K562 (cell line): ENCODE measurements around the gene UHRF1. TPM values are rescaled to one million over a fixed set of nuclear protein-coding genes. Genes with fewer than 3 reads are reported as not detected.

ENCODE experiments used
- ATF1 ChIP-seq, 2 experiments: fragments of 450-650 bp in 1 of 2; IDR thresholded peaks; 2 replicates each; pipeline ENCODE4 v1.6.1; 2016; ENCODE audit warnings: missing compliant biosample characterization in 1 of 2, missing genetic modification characterization in 1 of 2
- CBX3 ChIP-seq, 2 experiments: IDR thresholded peaks; 1 replicate in 1 of 2; 2 replicates in 1 of 2; pipeline ENCODE4 v1.6.1; 2012; ENCODE audit warnings: inconsistent platforms in 2 of 2, low read length in 2 of 2, borderline replicate concordance in 1 of 2, control low read depth in 1 of 2
- CEBPZ ChIP-seq: fragments of 150-350 bp; IDR thresholded peaks from 2 replicates; pipeline ENCODE4 v1.6.1; 2014; ENCODE audit warnings: low read depth, mild to moderate bottlenecking, low read length, borderline replicate concordance
- HMGN3 ChIP-seq: IDR thresholded peaks from 2 replicates; pipeline ENCODE4 v1.6.1; 2011; ENCODE audit warnings: borderline replicate concordance, low read depth, mild to moderate bottlenecking, mixed read lengths, low read length; ENCODE audit not compliant: insufficient read length; ENCODE audit errors: extremely low read depth
- HNRNPLL ChIP-seq: fragments of 200-400 bp; formaldehyde crosslinking; IDR thresholded peaks from 2 replicates; pipeline ENCODE4 v1.6.1; 2017; ENCODE audit warnings: low read length, low read depth, mild to moderate bottlenecking; ENCODE audit not compliant: poor library complexity, severe bottlenecking
- KDM4B ChIP-seq, 2 experiments: fragments of 450-650 bp in 1 of 2; sonication (generic) in 1 of 2; IDR thresholded peaks; 2 replicates each; pipeline ENCODE4 v1.6.1; 2016 to 2017; ENCODE audit warnings: borderline replicate concordance in 2 of 2, antibody characterized with exemption in 1 of 2, low read depth in 1 of 2, mild to moderate bottlenecking in 1 of 2
- MCM7 ChIP-seq, 2 experiments: fragments of 450-650 bp; IDR thresholded peaks; 2 replicates each; pipeline ENCODE4 v1.6.1; 2016 to 2018
- MTA3 ChIP-seq: fragments of 450-650 bp; formaldehyde crosslinking; IDR thresholded peaks from 2 replicates; pipeline ENCODE4 v1.6.1; 2017; ENCODE audit warnings: mild to moderate bottlenecking, borderline replicate concordance
- MYNN ChIP-seq, 2 experiments: sonication (generic); formaldehyde crosslinking in 1 of 2; IDR thresholded peaks; 2 replicates each; pipeline versions ENCODE4 v1.5.0 to v1.6.1; 2016 to 2020; ENCODE audit warnings: antibody characterized with exemption in 1 of 2, missing genetic modification reagents in 1 of 2
- NBN ChIP-seq: fragments of 450-650 bp; IDR thresholded peaks from 2 replicates; pipeline ENCODE4 v1.6.1; 2016; ENCODE audit warnings: low read depth, mild to moderate bottlenecking
- RBM25 ChIP-seq: fragments of 200-400 bp; formaldehyde crosslinking; IDR thresholded peaks from 2 replicates; pipeline ENCODE4 v1.6.1; 2018; ENCODE audit warnings: low read length, low read depth, moderate library complexity; ENCODE audit not compliant: severe bottlenecking
- VEZF1 ChIP-seq: fragments of 200-800 bp; sonication (Bioruptor generic); IDR thresholded peaks from 2 replicates; pipeline ENCODE4 v1.6.1; 2017; ENCODE audit warnings: missing genetic modification characterization, missing compliant biosample characterization
- YY1 ChIP-seq, 3 experiments: IDR thresholded peaks; 2 replicates each; pipeline ENCODE4 v1.6.1; 2011; ENCODE audit warnings: low read length in 2 of 3, mild to moderate bottlenecking in 2 of 3, moderate library complexity in 2 of 3, borderline replicate concordance in 1 of 3, control low read depth in 1 of 3, low read depth in 1 of 3; ENCODE audit not compliant: insufficient read depth in 3 of 3, insufficient replicate concordance in 2 of 3, control insufficient read depth in 1 of 3, insufficient read length in 1 of 3; ENCODE audit errors: extremely low read depth in 1 of 3
- ZNF146 ChIP-seq: IDR thresholded peaks from one replicate; pipeline ENCODE4 v1.6.1; 2018; ENCODE audit warnings: missing compliant biosample characterization; ENCODE audit not compliant: unreplicated experiment
- polyA plus RNA-seq, 8 experiments: library from polyadenylated mRNA; depleted of rRNA in 4 of 8; stranded (reverse) in 5 of 8; unstranded in 3 of 8; fragments of >200 nt; fragmentation: Nextera tagmentation in 2 of 8; fragmentation: Illumina TruSeq in 1 of 8; extraction: Ambion mirVana in 2 of 8; extraction: Trizol in 1 of 8; gene quantifications; 2 replicates each; pipeline versions ENCODE4 v1.2.1 to v1.2.3, GENCODE V29; 2011 to 2014; ENCODE audit warnings: inconsistent platforms in 1 of 8, missing spikeins in 1 of 8
- total RNA-seq, 7 experiments: library from RNA; depleted of rRNA in 6 of 7; stranded (reverse); fragments of >200 nt in 6 of 7; fragmentation: Illumina TruSeq in 2 of 7; extraction: Trizol in 2 of 7; gene quantifications; 2 replicates each; pipeline versions ENCODE4 v1.2.1 to v1.2.3, GENCODE V29; 2011 to 2021; ENCODE audit warnings: low replicate concordance in 1 of 7
- TF ChIP-seq, protein P1 (sequence below): fragments of 450-650 bp; IDR thresholded peaks from 2 replicates; pipeline ENCODE4 v1.6.1; 2014; ENCODE audit warnings: low read depth, mild to moderate bottlenecking, moderate library complexity, borderline replicate concordance

UHRF1 gene
- total and polyA plus RNA-seq, 9 of the 15 experiments (the other 6 are each of a cell fraction or from before 2014, with no cell fraction given), result 6.0 to 101 (median 30.9) TPM

DNA sequence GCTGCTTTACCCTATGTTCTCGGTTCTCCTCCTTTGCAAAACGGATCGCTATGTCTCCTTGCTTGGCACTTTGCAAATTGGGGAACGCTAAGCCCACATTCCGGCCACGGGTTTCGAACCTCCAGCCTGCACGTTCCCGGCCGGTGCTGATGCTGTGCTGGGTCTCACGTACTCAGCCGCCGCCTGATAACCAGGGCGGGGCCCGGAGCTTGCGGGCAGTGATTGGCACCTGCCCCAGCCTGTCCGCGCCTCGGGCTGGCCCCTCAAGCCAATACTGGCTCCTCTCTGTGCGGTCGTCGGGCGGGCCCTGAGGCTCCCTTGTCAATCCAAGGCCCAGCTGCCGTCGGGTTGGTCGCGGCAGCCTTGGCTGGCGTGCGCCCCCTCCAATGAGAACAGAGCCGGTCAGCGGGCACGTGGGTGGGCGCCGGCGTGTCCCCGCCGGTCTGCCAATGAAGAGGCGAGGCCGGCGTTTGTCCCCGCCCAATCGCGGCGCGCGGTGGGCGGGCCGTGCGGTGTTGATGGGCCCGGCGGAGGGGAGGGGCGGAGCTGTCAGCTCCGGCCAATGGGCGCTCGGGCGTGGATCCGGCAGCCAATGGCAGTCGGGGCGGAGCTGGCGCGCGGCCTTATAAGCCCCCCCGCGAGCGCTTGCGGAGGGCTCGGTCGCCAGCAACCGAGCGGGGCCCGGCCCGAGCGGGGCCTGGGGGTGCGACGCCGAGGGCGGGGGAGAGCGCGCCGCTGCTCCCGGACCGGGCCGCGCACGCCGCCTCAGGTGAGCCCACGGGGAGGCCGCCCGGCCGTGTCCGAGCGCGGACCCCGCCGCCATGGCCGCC, 59.4 kb downstream of the UHRF1 start, which contains the start of gene KDM4B (continued):
- peak in 1 of 3 experiments; percentile 73 for TF ChIP-seq YY1 (IDR thresholded peaks at IDR 0.05; ENCODE audit: borderline replicate concordance in 1 of 3, control insufficient read depth in 1 of 3, extremely low read depth in 1 of 3, insufficient read depth in 3 of 3, insufficient read length in 1 of 3, insufficient replicate concordance in 2 of 3, low read depth in 1 of 3, low read length in 2 of 3)
- peak; percentile 25 for TF ChIP-seq HNRNPLL
- peak; percentile 100 for TF ChIP-seq MTA3
- peak; percentile 100 for TF ChIP-seq RBM25
- TF ChIP-seq VEZF1, result peak; percentile 100
- no peak for TF ChIP-seq MYNN (IDR thresholded peaks at IDR 0.05)
- TF ChIP-seq MYNN (CRISPR knock-in tag; IDR thresholded peaks at IDR 0.05), result no peak
- 0 out of 2 replicates have a peak, but pooled peaks have one; percentile 19 for TF ChIP-seq ATF1 (CRISPR knock-in tag; IDR thresholded peaks at IDR 0.05)
- peak; percentile 98 for TF ChIP-seq ATF1 (tag; IDR thresholded peaks at IDR 0.05)
- TF ChIP-seq CEBPZ, result peak; percentile 95
- TF ChIP-seq NBN, result 0 out of 2 replicates have a peak, but pooled peaks have one; percentile 21
- no peak for TF ChIP-seq KDM4B (IDR thresholded peaks at IDR 0.05; ENCODE audit: borderline replicate concordance in 2 of 2, low read depth in 1 of 2)
- peak in 1 of 2 experiments; percentile 71; a peak in 1 of 3 replicates for TF ChIP-seq CBX3 (IDR thresholded peaks at IDR 0.05; ENCODE audit: borderline replicate concordance in 1 of 2, low read length in 2 of 2)
- no peak for TF ChIP-seq MCM7 (IDR thresholded peaks at IDR 0.05)
- TF ChIP-seq, protein P1, sequence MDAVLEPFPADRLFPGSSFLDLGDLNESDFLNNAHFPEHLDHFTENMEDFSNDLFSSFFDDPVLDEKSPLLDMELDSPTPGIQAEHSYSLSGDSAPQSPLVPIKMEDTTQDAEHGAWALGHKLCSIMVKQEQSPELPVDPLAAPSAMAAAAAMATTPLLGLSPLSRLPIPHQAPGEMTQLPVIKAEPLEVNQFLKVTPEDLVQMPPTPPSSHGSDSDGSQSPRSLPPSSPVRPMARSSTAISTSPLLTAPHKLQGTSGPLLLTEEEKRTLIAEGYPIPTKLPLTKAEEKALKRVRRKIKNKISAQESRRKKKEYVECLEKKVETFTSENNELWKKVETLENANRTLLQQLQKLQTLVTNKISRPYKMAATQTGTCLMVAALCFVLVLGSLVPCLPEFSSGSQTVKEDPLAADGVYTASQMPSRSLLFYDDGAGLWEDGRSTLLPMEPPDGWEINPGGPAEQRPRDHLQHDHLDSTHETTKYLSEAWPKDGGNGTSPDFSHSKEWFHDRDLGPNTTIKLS, result peak; percentile 70; the same call in 1 of the 2 replicates
- TF ChIP-seq ZNF146, result no peak
- peak; percentile 72 for TF ChIP-seq HMGN3
